Liver (tissue), 3 donors: ENCODE data around the gene GGT1.

Experiments used
- CTCF ChIP-seq: fragments of 150-350 bp; IDR thresholded peaks from 2 replicates; pipeline ENCODE4 v1.5.1; 2017; ENCODE audit warnings: improper control_type of control experiment, low read depth, low read length; ENCODE audit not compliant: missing input control
- EGR1 ChIP-seq, 2 donors: IDR thresholded peaks; 2 replicates each; pipeline ENCODE4 v1.6.1; 2016 to 2018; ENCODE audit warnings: antibody characterized with exemption in 2 of 2, low read depth in 2 of 2
- FOXA2 ChIP-seq: IDR thresholded peaks from 2 replicates; pipeline ENCODE4 v1.6.1; 2016; ENCODE audit warnings: antibody characterized with exemption
- GABPA ChIP-seq, 2 donors: IDR thresholded peaks in 1 of 2; conservative IDR thresholded peaks in 1 of 2; 2 replicates each; pipeline ENCODE4 v1.6.1; 2016; ENCODE audit warnings: antibody characterized with exemption in 2 of 2, mild to moderate bottlenecking in 1 of 2, moderate library complexity in 1 of 2
- MAX ChIP-seq: IDR thresholded peaks from 2 replicates; pipeline ENCODE4 v1.6.1; 2016; ENCODE audit warnings: antibody characterized with exemption
- NR2F2 ChIP-seq: IDR thresholded peaks from 2 replicates; pipeline ENCODE4 v1.6.1; 2016; ENCODE audit warnings: antibody characterized with exemption
- REST ChIP-seq: IDR thresholded peaks from 2 replicates; pipeline ENCODE4 v1.6.1; 2016; ENCODE audit warnings: antibody characterized with exemption, mild to moderate bottlenecking
- TAF1 ChIP-seq: conservative IDR thresholded peaks from 2 replicates; pipeline ENCODE4 v1.6.1; 2016; ENCODE audit warnings: antibody characterized with exemption, mild to moderate bottlenecking
- donor health status: healthy.
- donor health status: healthy.

- TF ChIP-seq EGR1 (IDR thresholded peaks at IDR 0.05; ENCODE audit: low read depth in 2 of 2) (no peak), CTCF (no peak), REST (no peak), NR2F2 (peak; percentile 67), MAX (no peak), TAF1 (peak; percentile 81), GABPA (IDR thresholded peaks at IDR 0.05 in 1 of 2, conservative IDR thresholded peaks at IDR 0.05 in 1 of 2) (no peak), FOXA2 (no peak)
Measured at GRCh38 chr22:24593836-24594568, 9.0 kb upstream of the GGT1 start.
